OCI-LY3 (cell line): ENCODE results near the gene HACD1.

Experiments
- H2AFZ ChIP-seq: fragments of 200-600, 300-600 bp; shearing (Covaris generic); 2 replicates; pipeline ENCODE4 v1.6.0; 2014; ENCODE audit warnings: antibody characterized with exemption, low read depth, low read length
- H3K27ac ChIP-seq: fragments of 200-600, 300-600 bp; sonication (generic); 2 replicates; pipeline ENCODE4 v1.5.1; 2014; ENCODE audit warnings: mild to moderate bottlenecking, low read length, moderate library complexity, mixed read lengths
- H3K27me3 ChIP-seq: fragments of 200-600, 300-600 bp; sonication (generic); 2 replicates; pipeline ENCODE4 v1.6.1; 2014; ENCODE audit warnings: low read depth, low read length, mixed read lengths
- H3K36me3 ChIP-seq: fragments of 200-600, 300-600 bp; sonication (generic); replicated peaks from 2 replicates; pipeline ENCODE3; 2014; ENCODE audit warnings: low read depth, low read length, mixed read lengths
- H3K4me1 ChIP-seq: fragments of 300-600, 200-600 bp; sonication (generic); 2 replicates; pipeline ENCODE4 v1.6.1; 2014; ENCODE audit warnings: low read length, mixed read lengths
- H3K4me2 ChIP-seq: fragments of 200-600, 300-600 bp; sonication (generic); 2 replicates; pipeline ENCODE4 v1.6.1; 2014; ENCODE audit warnings: low read length, mixed read lengths
- H3K4me3 ChIP-seq: fragments of 300-600, 200-600 bp; sonication (generic); 2 replicates; pipeline ENCODE4 v1.5.1; 2014; ENCODE audit warnings: antibody characterized with exemption, mild to moderate bottlenecking, low read length, moderate library complexity
- H3K79me2 ChIP-seq: fragments of 300-600, 200-600 bp; shearing (Covaris generic); 2 replicates; pipeline ENCODE4 v1.6.1; 2014; ENCODE audit warnings: mild to moderate bottlenecking, low read length, mixed read lengths
- H3K9ac ChIP-seq: fragments of 300-600, 200-600 bp; shearing (Covaris generic); 2 replicates; pipeline ENCODE4 v1.6.0; 2014; ENCODE audit warnings: mild to moderate bottlenecking, low read length, moderate library complexity
- H3K9me3 ChIP-seq: fragments of 200-600, 300-600 bp; shearing (Covaris generic); 2 replicates; pipeline ENCODE4 v1.6.1; 2014; ENCODE audit warnings: low read length, mixed read lengths; ENCODE audit not compliant: insufficient read depth
- H4K20me1 ChIP-seq: fragments of 200-600, 300-600 bp; sonication (generic); 2 replicates; pipeline ENCODE4 v1.6.1; 2016; ENCODE audit warnings: low read length, mixed read lengths; ENCODE audit not compliant: insufficient read depth
- EZH2phosphoT487 ChIP-seq: fragments of 200-600 bp; shearing (Covaris generic); IDR thresholded peaks from 2 replicates; pipeline ENCODE4 v1.6.1; 2018; ENCODE audit warnings: antibody characterized with exemption, mixed run types, low read depth
- TF ChIP-seq, protein P1 (sequence below): fragments of 200-600, 300-600 bp; sonication (generic); IDR thresholded peaks from 2 replicates; pipeline ENCODE4 v1.5.1; 2014; ENCODE audit warnings: antibody characterized with exemption, low read length, low read depth

HACD1 gene, protein sequence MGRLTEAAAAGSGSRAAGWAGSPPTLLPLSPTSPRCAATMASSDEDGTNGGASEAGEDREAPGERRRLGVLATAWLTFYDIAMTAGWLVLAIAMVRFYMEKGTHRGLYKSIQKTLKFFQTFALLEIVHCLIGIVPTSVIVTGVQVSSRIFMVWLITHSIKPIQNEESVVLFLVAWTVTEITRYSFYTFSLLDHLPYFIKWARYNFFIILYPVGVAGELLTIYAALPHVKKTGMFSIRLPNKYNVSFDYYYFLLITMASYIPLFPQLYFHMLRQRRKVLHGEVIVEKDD

DNA sequence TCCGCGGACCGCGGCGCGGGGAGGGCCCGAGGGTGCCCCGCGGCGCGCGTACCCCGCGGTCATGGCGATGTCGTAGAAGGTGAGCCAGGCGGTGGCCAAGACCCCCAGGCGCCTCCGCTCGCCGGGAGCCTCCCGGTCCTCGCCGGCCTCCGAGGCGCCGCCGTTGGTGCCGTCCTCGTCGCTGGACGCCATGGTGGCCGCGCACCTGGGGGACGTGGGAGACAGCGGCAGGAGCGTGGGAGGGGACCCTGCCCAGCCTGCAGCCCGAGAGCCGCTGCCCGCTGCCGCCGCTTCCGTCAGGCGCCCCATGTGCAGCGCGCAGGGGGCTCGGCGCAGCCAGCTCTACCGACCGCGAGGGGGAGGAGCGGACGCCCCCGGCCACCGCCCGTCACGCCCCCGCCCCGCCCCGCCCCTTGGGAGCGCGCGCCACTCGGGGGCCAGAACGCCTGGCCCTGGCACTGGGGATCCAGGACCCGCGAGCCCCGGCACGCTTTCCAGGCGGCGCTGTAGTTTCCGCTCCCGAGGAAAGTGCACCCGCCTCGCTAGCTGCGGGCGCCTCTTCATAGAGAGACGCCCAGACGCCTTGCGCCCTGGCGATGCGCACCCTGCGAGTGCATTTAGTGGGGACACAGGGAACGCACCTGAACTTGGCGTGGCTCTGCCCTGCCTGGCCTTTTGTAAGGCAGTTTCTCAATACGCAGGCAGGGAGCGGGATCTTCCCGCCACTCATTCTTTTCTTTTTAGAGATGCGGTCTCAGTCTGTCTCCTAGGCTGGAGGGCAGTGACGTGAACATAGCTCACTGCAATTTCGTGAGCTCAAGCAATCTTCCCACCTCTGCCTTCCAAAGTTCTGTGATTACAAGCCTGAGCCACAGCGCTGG is at the start of gene HACD1:
TSS of gene HACD1 (minus strand) at position 344 of the 881 bp plus-strand sequence. CDS start at position 309, 35 bp downstream.
- Histone ChIP-seq H3K36me3 (no peaks in the 10 kb centered on the region), H3K27me3 (peaks cover 8% of the 10 kb centered on the region; the same call in 1 of the 2 replicates), H3K4me3 (peak within 1 kb of the TSS; percentile 76), H3K9me3 (no peaks in the 10 kb centered on the region), H3K79me2 (no peaks in the 10 kb centered on the region), H2AFZ (peak within 1 kb of the TSS; percentile 51; the same call in 1 of the 2 replicates), H3K27ac (no peak within 1 kb of the TSS), H3K9ac (peak within 1 kb of the TSS; percentile 63), H3K4me2 (peak within 1 kb of the TSS; percentile 81), H3K4me1 (0 out of 2 replicates have a peak, but pooled peaks cover 3% of the 10 kb centered on the region), H4K20me1 (no peaks in the 10 kb centered on the region)
- TF ChIP-seq, protein P1, sequence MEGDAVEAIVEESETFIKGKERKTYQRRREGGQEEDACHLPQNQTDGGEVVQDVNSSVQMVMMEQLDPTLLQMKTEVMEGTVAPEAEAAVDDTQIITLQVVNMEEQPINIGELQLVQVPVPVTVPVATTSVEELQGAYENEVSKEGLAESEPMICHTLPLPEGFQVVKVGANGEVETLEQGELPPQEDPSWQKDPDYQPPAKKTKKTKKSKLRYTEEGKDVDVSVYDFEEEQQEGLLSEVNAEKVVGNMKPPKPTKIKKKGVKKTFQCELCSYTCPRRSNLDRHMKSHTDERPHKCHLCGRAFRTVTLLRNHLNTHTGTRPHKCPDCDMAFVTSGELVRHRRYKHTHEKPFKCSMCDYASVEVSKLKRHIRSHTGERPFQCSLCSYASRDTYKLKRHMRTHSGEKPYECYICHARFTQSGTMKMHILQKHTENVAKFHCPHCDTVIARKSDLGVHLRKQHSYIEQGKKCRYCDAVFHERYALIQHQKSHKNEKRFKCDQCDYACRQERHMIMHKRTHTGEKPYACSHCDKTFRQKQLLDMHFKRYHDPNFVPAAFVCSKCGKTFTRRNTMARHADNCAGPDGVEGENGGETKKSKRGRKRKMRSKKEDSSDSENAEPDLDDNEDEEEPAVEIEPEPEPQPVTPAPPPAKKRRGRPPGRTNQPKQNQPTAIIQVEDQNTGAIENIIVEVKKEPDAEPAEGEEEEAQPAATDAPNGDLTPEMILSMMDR = peak; percentile 16; the same call in 1 of the 2 replicates
- TF ChIP-seq EZH2phosphoT487 = no peak

DNA sequence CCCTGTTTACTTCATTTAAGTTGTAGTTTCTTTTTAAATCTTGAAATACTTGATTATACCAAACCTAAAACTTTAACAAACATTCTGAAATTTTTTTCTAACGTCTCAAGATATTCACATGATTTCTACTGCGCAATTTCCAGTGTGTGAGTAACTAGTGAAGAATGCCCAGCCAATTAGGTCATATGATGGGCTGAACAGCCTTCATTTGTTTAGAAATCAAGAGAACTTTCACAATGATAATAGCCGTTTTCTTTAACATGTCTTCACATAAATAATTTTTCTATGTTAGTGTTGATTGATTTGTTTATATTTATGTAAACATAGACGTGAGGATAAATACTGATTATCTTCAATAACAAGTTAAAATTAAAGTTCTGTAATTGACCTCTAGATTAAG is 48.6 kb upstream of the HACD1 start:
- TF ChIP-seq, protein P1 = no peak
- no peak for TF ChIP-seq EZH2phosphoT487
- Histone ChIP-seq H3K79me2 (peaks cover 18% of the 10 kb centered on the region), H3K9ac (no peak overlapping the region), H3K36me3 (peaks cover 4% of the 10 kb centered on the region), H2AFZ (no peak overlapping the region), H3K9me3 (no peaks in the 10 kb centered on the region), H3K4me3 (no peak overlapping the region), H3K27ac (no peak overlapping the region), H3K4me2 (no peak overlapping the region), H3K4me1 (peaks cover 26% of the 10 kb centered on the region), H3K27me3 (no peaks in the 10 kb centered on the region), H4K20me1 (no peaks in the 10 kb centered on the region)

DNA sequence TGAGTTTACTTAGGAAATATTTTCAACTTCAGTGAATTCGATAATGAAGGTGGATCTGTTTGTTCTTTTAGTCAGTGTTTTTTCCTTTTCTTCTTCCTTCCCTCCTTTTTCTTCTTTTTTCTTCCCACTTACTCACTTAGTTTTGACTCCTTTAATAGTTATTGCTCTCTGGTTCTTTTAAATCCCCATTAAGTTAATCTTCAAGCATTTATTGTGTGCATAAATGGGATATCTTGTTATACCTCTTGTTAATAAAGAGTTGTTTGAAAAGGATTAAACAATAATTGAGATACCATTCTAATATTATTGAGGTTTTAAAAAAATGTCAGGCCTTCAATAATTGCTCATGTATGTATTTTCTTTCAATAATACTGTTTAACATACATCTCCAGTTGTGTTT is 46.3 kb upstream of the HACD1 start:
- Histone ChIP-seq H3K9me3 (no peaks in the 10 kb centered on the region), H3K4me1 (peaks cover 11% of the 10 kb centered on the region), H3K27ac (no peak overlapping the region), H3K9ac (no peak overlapping the region), H3K79me2 (peaks cover 27% of the 10 kb centered on the region), H2AFZ (no peak overlapping the region), H3K4me2 (no peak overlapping the region), H3K27me3 (no peaks in the 10 kb centered on the region), H3K4me3 (no peak overlapping the region), H3K36me3 (peaks cover 4% of the 10 kb centered on the region), H4K20me1 (no peaks in the 10 kb centered on the region)
- TF ChIP-seq, protein P1 = no peak
- TF ChIP-seq EZH2phosphoT487 = no peak
